ENCODE data around the gene AGAP1. TPM values are rescaled to one million over a fixed set of nuclear protein-coding genes. Genes with fewer than 3 reads are reported as not detected.

Gene AGAP1
- total RNA-seq, 1 experiment from 2014 or later: 25.8 TPM

GRCh38 chr2:236167297-236168109 lies 673.7 kb downstream of the AGAP1 start:
- Histone ChIP-seq H2AK5ac (ENCODE audit: insufficient read length, low read length) (no peak overlapping the region), H3K4ac (ENCODE audit: low read depth, low read length) (no peak overlapping the region), H4K20me1 (ENCODE audit: control insufficient read depth, insufficient read depth, insufficient read length) (no peaks in the 10 kb centered on the region), H3K23me2 (ENCODE audit: insufficient read length, low read depth, low read length, poor library complexity, severe bottlenecking) (peaks cover 20% of the 10 kb centered on the region), H3K4me2 (ENCODE audit: insufficient read depth, insufficient read length, low read length) (peak overlapping the region; percentile 64), H2BK12ac (ENCODE audit: insufficient read length, low read depth, low read length) (no peak overlapping the region), H4K8ac (replicated peaks; ENCODE audit: insufficient read length, low read depth, low read length) (no peak overlapping the region), H3K18ac (ENCODE audit: insufficient read length, low read depth, low read length) (no peak overlapping the region), H3K56ac (ENCODE audit: insufficient read length, low read depth, low read length) (no peak overlapping the region), H2BK15ac (ENCODE audit: low read depth, low read length) (no peak overlapping the region), H3K9ac (ENCODE audit: extremely low read depth, insufficient read length, low read length) (no peak overlapping the region), H2AFZ (ENCODE audit: low read length) (no peak overlapping the region), H3K27me3 (ENCODE audit: insufficient read depth, low read length) (peaks cover 80% of the 10 kb centered on the region), H3K79me2 (ENCODE audit: insufficient read depth, low read length) (no peaks in the 10 kb centered on the region), H2BK20ac (ENCODE audit: low read depth, low read length, poor library complexity, severe bottlenecking) (no peak overlapping the region), H3K14ac (ENCODE audit: insufficient read depth, low read length) (peak overlapping the region; percentile 54; the same call in 1 of the 2 replicates), H3K23ac (ENCODE audit: insufficient read length, low read depth, low read length) (no peak overlapping the region), H3K4me1 (ENCODE audit: insufficient read depth, low read length) (peaks cover 3% of the 10 kb centered on the region), H3K79me1 (ENCODE audit: insufficient read depth, low read depth, low read length, poor library complexity, severe bottlenecking) (no peaks in the 10 kb centered on the region), H3K9me3 (ENCODE audit: control insufficient read depth, low read depth, low read length) (no peaks in the 10 kb centered on the region), H2BK5ac (ENCODE audit: insufficient read length, low read length) (no peak overlapping the region), H4K91ac (ENCODE audit: insufficient read length, low read depth, low read length) (no peak overlapping the region), H2BK120ac (ENCODE audit: low read depth, low read length, poor library complexity, severe bottlenecking) (no peak overlapping the region), H3T11ph (ENCODE audit: low read length) (no peak overlapping the region), H3K27ac (ENCODE audit: insufficient read length, low read depth, low read length) (no peak overlapping the region), H4K5ac (ENCODE audit: insufficient read length, low read depth, low read length) (no peak overlapping the region)
- Mint-ChIP-seq H3K9me3 (peaks cover 0 to 8% of the 10 kb centered on the region in 2 experiments; a peak in 2 of 5 replicates), H3K36me3 (ENCODE audit: insufficient read depth in 1 of 3, low read depth in 3 of 3) (peaks cover 0 to 2% (median 0%) of the 10 kb centered on the region in 3 experiments; a peak in 2 of 7 replicates), H3K4me1 (peaks cover 43 to 48% of the 10 kb centered on the region in 2 experiments), H3K27me3 (ENCODE audit: low read depth) (peaks cover 93% of the 10 kb centered on the region), H3K27ac (no peak overlapping the region), H3K4me3 (peak overlapping the region; percentile 40 to 70; a peak in 4 of 5 replicates)
- DNase-seq: no peak
- no peak for TF ChIP-seq CTCF (conservative IDR thresholded peaks at IDR 0.05)
- WGBS (ENCODE audit: extremely low coverage, insufficient read length, low lambda C conversion rate): no CpG with 5 or more reads among the region's 112 CpGs

Measured in H9 (cell line).